Activated naive CD4-positive, alpha-beta T cell treated with anti-CD3 and anti-CD28 coated beads, Interleukin-2, amount 50 U/mL, for 16 hours (primary cell): ENCODE measurements around the gene PACS2.
A peak's percentile ranks its signal among the peaks of the same experiment; 100 is the strongest.

Experiments
- DNase-seq: peaks from one replicate; pipeline ENCODE4 v3.0.0-alpha.2; 2020

Gene PACS2

GRCh38 chr14:105388976-105389375, 74.4 kb downstream of the PACS2 start:
- DNase-seq: no peak

- DNase-seq: no peak
These were observed 75.0 kb downstream of the PACS2 start for GRCh38 chr14:105389534-105389933.

GRCh38 chr14:105389976-105390848, 75.7 kb downstream of the PACS2 start:
- DNase-seq: no peak

- no peak for DNase-seq
These were observed 76.4 kb downstream of the PACS2 start for GRCh38 chr14:105390849-105391500.

GRCh38 chr14:105391541-105391940, 77.0 kb downstream of the PACS2 start:
- DNase-seq: no peak

GRCh38 chr14:105392131-105393090, 77.9 kb downstream of the PACS2 start:
- DNase-seq: no peak

GRCh38 chr14:105393151-105393550, 78.6 kb downstream of the PACS2 start:
- no peak for DNase-seq

GRCh38 chr14:105394714-105395537, 80.4 kb downstream of the PACS2 start:
- DNase-seq: no peak

GRCh38 chr14:105395538-105395854, 80.9 kb downstream of the PACS2 start:
- DNase-seq: no peak

- DNase-seq: no peak
These were observed 82.9 kb downstream of the PACS2 start for GRCh38 chr14:105397350-105397931.

GRCh38 chr14:105398044-105398725, 83.6 kb downstream of the PACS2 start, which contains the start of gene TEX22:
TEX22 (plus strand) TSS chr14:105398538; CDS start chr14:105399341, 803 bp downstream.
- peak; percentile 91 for DNase-seq

GRCh38 chr14:105398726-105399465, 84.3 kb downstream of the PACS2 start:
- peak; percentile 56 for DNase-seq

- DNase-seq: no peak
These were observed 84.9 kb downstream of the PACS2 start for GRCh38 chr14:105399466-105399775.

GRCh38 chr14:105400016-105400415, 85.5 kb downstream of the PACS2 start:
- DNase-seq: no peak

- no peak for DNase-seq
These were observed 87.2 kb downstream of the PACS2 start for GRCh38 chr14:105401699-105402098.

- no peak for DNase-seq
These were observed 94.0 kb downstream of the PACS2 start for GRCh38 chr14:105408592-105408991.

GRCh38 chr14:105409364-105409763, 94.8 kb downstream of the PACS2 start:
- DNase-seq: no peak

- DNase-seq: no peak
These were observed 96.1 kb downstream of the PACS2 start for GRCh38 chr14:105410642-105411016.

GRCh38 chr14:105411017-105411941, 96.7 kb downstream of the PACS2 start:
- no peak for DNase-seq
